GM12878 (cell line): ENCODE data around the gene OR2AG1. TPM values are rescaled to one million over a fixed set of nuclear protein-coding genes. Genes with fewer than 3 reads are reported as not detected.
"Not testable (repeated sequence)": the region's sequence is repeated elsewhere in the genome, so short reads cannot be mapped to it uniquely, and the experiment has no call there.

Experiments
- ATAC-seq: fragments of 200-7000 bp; cut with Tn5 transposase; 3 replicates; pipeline ENCODE4 v1.9.1; 2020; ENCODE audit warnings: mild to moderate bottlenecking, moderate library complexity
- BruUV-seq: library from RNA; stranded (reverse); fragments of 400-500 nt; replicated peaks from 2 replicates; lab custom pipeline; 2021; lab: Mats Ljungman, UMichigan
- CTCF ChIA-PET: fragments of 300-600 bp; sonication (Branson Sonifier 250); formaldehyde crosslinking; extraction: SDS; loops from one replicate; lab custom pipeline; 2021; ENCODE audit warnings: inconsistent platforms; lab: Yijun Ruan, JAX
- POLR2A ChIA-PET: fragments of 350-600 bp; formaldehyde crosslinking; extraction: SDS; loops from one replicate; lab custom pipeline; 2021; ENCODE audit warnings: inconsistent platforms; lab: Charles Lee
- RAD21 ChIA-PET: fragments of 300-600 bp; sonication (Branson Sonifier 250); formaldehyde crosslinking; loops from one replicate; lab custom pipeline; 2023; ENCODE audit warnings: antibody characterized with exemption; ENCODE audit not compliant: unreplicated experiment; lab: Charles Lee
- SMC1A ChIA-PET: fragments of 300-600 bp; sonication (Branson Sonifier 250); formaldehyde crosslinking; loops from one replicate; lab custom pipeline; 2023; ENCODE audit not compliant: unreplicated experiment, uncharacterized antibody; lab: Charles Lee
- DNase-seq: peaks from one replicate; pipeline ENCODE4 v3.0.0-alpha.2; 2011; ENCODE audit warnings: low read depth, low spot score
- FAIRE-seq: peaks from 3 replicates; lab custom pipeline; 2011; peaks lifted over from hg19 to GRCh38; lab: Jason Lieb, UNC
- H2AFZ ChIP-seq: 2 replicates; pipeline ENCODE4 v1.6.0; 2011; ENCODE audit warnings: low read depth, low read length, control low read depth; ENCODE audit not compliant: control insufficient read depth
- H3K27ac ChIP-seq: 2 replicates; pipeline ENCODE4 v1.5.1; 2011; ENCODE audit warnings: control low read depth; ENCODE audit not compliant: control insufficient read depth, insufficient read depth
- H3K27me3 ChIP-seq, 2 experiments: replicated peaks in 1 of 2; 2 replicates each; pipeline versions ENCODE4 v1.6.0 to v1.6.1; 2011; ENCODE audit warnings: low read length in 1 of 2; ENCODE audit not compliant: control insufficient read depth in 2 of 2, insufficient read depth in 2 of 2
- H3K36me3 ChIP-seq, 2 experiments: 2 replicates each; pipeline ENCODE4 v1.5.1; 2011; ENCODE audit warnings: low read length in 1 of 2; ENCODE audit not compliant: control insufficient read depth in 2 of 2, insufficient read depth in 2 of 2
- H3K4me1 ChIP-seq: 2 replicates; pipeline ENCODE4 v1.6.1; 2011; ENCODE audit warnings: mild to moderate bottlenecking, low read length, moderate library complexity, mixed read lengths; ENCODE audit not compliant: control insufficient read depth, insufficient read depth
- H3K4me2 ChIP-seq: 2 replicates; pipeline ENCODE4 v1.6.0; 2011; ENCODE audit warnings: control low read depth; ENCODE audit not compliant: control insufficient read depth, insufficient read depth
- H3K4me3 ChIP-seq: fragments of 200-600 bp; sonication (generic); 2 replicates; pipeline ENCODE4 v1.5.1; 2016
- H3K79me2 ChIP-seq: 2 replicates; pipeline ENCODE4 v1.6.0; 2011; ENCODE audit warnings: low read length; ENCODE audit not compliant: control insufficient read depth, insufficient read depth
- H3K9ac ChIP-seq: 2 replicates; pipeline ENCODE4 v1.8.0; 2011; ENCODE audit warnings: low read length, control low read depth, mixed read lengths; ENCODE audit not compliant: control insufficient read depth, insufficient read depth
- H3K9me3 ChIP-seq: replicated peaks from 3 replicates; pipeline ENCODE4 v1.5.1; 2011; ENCODE audit warnings: mild to moderate bottlenecking, low read length; ENCODE audit not compliant: control insufficient read depth, insufficient read depth
- H4K20me1 ChIP-seq: 2 replicates; pipeline ENCODE4 v1.6.0; 2011; ENCODE audit not compliant: control insufficient read depth, insufficient read depth
- HDGF ChIP-seq: fragments of 450-650 bp; IDR thresholded peaks from 2 replicates; pipeline ENCODE4 v1.6.1; 2016; ENCODE audit warnings: antibody characterized with exemption
- JUNB ChIP-seq: IDR thresholded peaks from 2 replicates; pipeline ENCODE4 v1.6.1; 2016; ENCODE audit warnings: antibody characterized with exemption, mild to moderate bottlenecking
- NBN ChIP-seq: fragments of 450-650 bp; IDR thresholded peaks from 2 replicates; pipeline ENCODE4 v1.6.1; 2016
- NFXL1 ChIP-seq: fragments of 450-650 bp; IDR thresholded peaks from 2 replicates; pipeline ENCODE4 v1.6.1; 2017; ENCODE audit warnings: antibody characterized with exemption, mild to moderate bottlenecking, borderline replicate concordance
- NRF1 ChIP-seq: conservative IDR thresholded peaks from 2 replicates; pipeline ENCODE4 v1.6.1; 2011; ENCODE audit warnings: mild to moderate bottlenecking, low read depth, low read length, improper control_type of control experiment
- POLR2A ChIP-seq: IDR thresholded peaks from 2 replicates; pipeline ENCODE4 v1.6.1; 2011; ENCODE audit warnings: low read depth, mild to moderate bottlenecking, low read length
- POLR2AphosphoS2 ChIP-seq: IDR thresholded peaks from 2 replicates; pipeline ENCODE4 v1.6.1; 2011; ENCODE audit warnings: low read depth, mild to moderate bottlenecking, low read length, improper control_type of control experiment, moderate library complexity
- RFX5 ChIP-seq: IDR thresholded peaks from 2 replicates; pipeline ENCODE4 v1.6.1; 2011; ENCODE audit warnings: low read depth, low read length, improper control_type of control experiment
- RUNX3 ChIP-seq: IDR thresholded peaks from 2 replicates; pipeline ENCODE4 v1.6.1; 2012; ENCODE audit warnings: low read length, inconsistent platforms
- SMAD5 ChIP-seq: IDR thresholded peaks from 2 replicates; pipeline ENCODE4 v1.6.1; 2016; ENCODE audit warnings: antibody characterized with exemption, low read depth
- SRF ChIP-seq, 2 experiments: IDR thresholded peaks; 2 replicates each; pipeline ENCODE4 v1.6.1; 2011; ENCODE audit warnings: low read depth in 2 of 2, low read length in 2 of 2, mild to moderate bottlenecking in 1 of 2, moderate library complexity in 1 of 2
- TCF7 ChIP-seq: IDR thresholded peaks from 2 replicates; pipeline ENCODE4 v1.6.1; 2014; ENCODE audit warnings: antibody characterized with exemption, borderline replicate concordance
- ZNF384 ChIP-seq: IDR thresholded peaks from 2 replicates; pipeline ENCODE4 v1.6.1; 2012; ENCODE audit warnings: low read depth, mild to moderate bottlenecking, low read length, improper control_type of control experiment, borderline replicate concordance
- ZZZ3 ChIP-seq: IDR thresholded peaks from 2 replicates; pipeline ENCODE4 v1.6.1; 2011; ENCODE audit warnings: low read depth; ENCODE audit not compliant: control insufficient read depth, insufficient read length
- WGBS: methylation state at CpG from one replicate; pipeline ENCODE4 v1.1.6; 2016; ENCODE audit warnings: low lambda C conversion rate; ENCODE audit not compliant: insufficient replicate concordance, insufficient coverage; ENCODE audit errors: missing lambda C conversion rate; 5-methylcytosine and 5-hydroxymethylcytosine counted together
- in situ Hi-C: fragments of 300-500 bp; cut with MboI; formaldehyde crosslinking; loops from 9 replicates; pipeline ENCODE4 v1.14.3; 2018; ENCODE audit warnings: mixed read lengths
- intact Hi-C: fragments of 100-400 bp; cut with micrococcal nuclease; formaldehyde crosslinking; loops from one replicate; pipeline ENCODE4 v1.14.2; 2022; ENCODE audit not compliant: unreplicated experiment
- polyA plus RNA-seq, 11 experiments: library from polyadenylated mRNA; depleted of rRNA in 4 of 11; unstranded in 6 of 11; stranded (reverse) in 5 of 11; fragments of >200 nt; fragmentation: Nextera tagmentation in 4 of 11; fragmentation: Illumina TruSeq in 1 of 11; extraction: Ambion mirVana in 4 of 11; extraction: Trizol in 1 of 11; gene quantifications; 1 replicate in 1 of 11; 2 replicates in 10 of 11; pipeline versions ENCODE4 v1.2.1 to v1.2.3, GENCODE V29; 2011 to 2016; ENCODE audit warnings: inconsistent platforms in 2 of 11, missing spikeins in 2 of 11, low read depth in 1 of 11
- total RNA-seq, 4 experiments: library from RNA; depleted of rRNA in 3 of 4; stranded (reverse); fragments of >200 nt in 3 of 4; fragmentation: Illumina TruSeq in 1 of 4; extraction: Trizol in 1 of 4; gene quantifications; 2 replicates each; pipeline versions ENCODE4 v1.2.1 to v1.2.3, GENCODE V29; 2013 to 2021

OR2AG1 gene
- total and polyA plus RNA-seq, 10 of the 15 experiments (the other 5 are each of a cell fraction or from before 2014, with no cell fraction given): not detected

DNA sequence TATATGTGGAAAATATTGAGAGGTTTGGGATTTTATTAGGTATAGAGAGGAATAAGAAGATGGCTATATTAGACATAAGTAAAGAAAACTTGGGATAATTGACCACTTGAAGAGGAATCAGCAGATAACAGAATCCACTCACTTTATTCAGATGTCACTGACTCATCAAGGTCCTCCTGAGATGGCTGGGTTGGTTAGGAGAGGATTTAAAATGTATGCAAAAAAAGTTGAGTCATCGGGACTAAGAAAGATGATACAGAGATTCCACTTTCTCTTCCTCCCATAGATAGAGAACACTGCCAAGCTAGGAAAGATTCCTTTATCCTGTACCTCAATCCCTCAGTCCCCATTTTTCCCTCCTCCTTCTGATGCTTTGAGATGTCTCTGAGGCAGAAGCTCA is 16.6 kb downstream of the OR2AG1 start, which contains the start of gene OR6A2:
OR6A2 (minus strand) TSS at position 288 of the 400 bp plus-strand sequence. CDS start 3,981 bp downstream, outside the sequence.
- no peak for TF ChIP-seq NRF1
- TF ChIP-seq HDGF: no peak
- no peak for TF ChIP-seq ZNF384
- no peak for TF ChIP-seq JUNB
- TF ChIP-seq POLR2A: no peak
- no peak for TF ChIP-seq TCF7
- TF ChIP-seq RUNX3: no peak
- TF ChIP-seq ZZZ3: no peak
- TF ChIP-seq NFXL1: no peak
- TF ChIP-seq RFX5: no peak
- TF ChIP-seq NBN: no peak
- no peak for TF ChIP-seq SRF (IDR thresholded peaks at IDR 0.05; ENCODE audit: low read depth in 2 of 2, low read length in 2 of 2)
- TF ChIP-seq POLR2AphosphoS2: no peak
- TF ChIP-seq SMAD5: no peak
- intact Hi-C loops: no loop called here
- Histone ChIP-seq H3K4me2 (no peak within 1 kb of the TSS), H2AFZ (no peak within 1 kb of the TSS), H3K27ac (no peak within 1 kb of the TSS), H3K9me3 (no peaks in the 10 kb centered on the region; the same call in 2 of the 3 replicates), H3K27me3 (no peaks in the 10 kb centered on the region), H3K4me1 (no peaks in the 10 kb centered on the region), H3K79me2 (no peaks in the 10 kb centered on the region), H3K9ac (no peak within 1 kb of the TSS), H3K4me3 (no peak within 1 kb of the TSS), H3K36me3 (no peaks in the 10 kb centered on the region), H4K20me1 (no peaks in the 10 kb centered on the region)
- BruUV-seq: no TSS peak
- ATAC-seq: no peak
- ChIA-PET POLR2A (no interaction called here), SMC1A (no interaction called here), RAD21 (no interaction called here), CTCF (interaction anchor here (0.7 to 4.5 kb wide), 2 partner anchors 13 to 547 kb away, joined by 3 to 25 read pairs; no protein-coding TSS in a partner anchor)
- in situ Hi-C loops: no loop called here
- DNase-seq: no peak
- WGBS: 0% methylated on average over 1 of the region's 1 CpG
- no peak for FAIRE-seq

DNA sequence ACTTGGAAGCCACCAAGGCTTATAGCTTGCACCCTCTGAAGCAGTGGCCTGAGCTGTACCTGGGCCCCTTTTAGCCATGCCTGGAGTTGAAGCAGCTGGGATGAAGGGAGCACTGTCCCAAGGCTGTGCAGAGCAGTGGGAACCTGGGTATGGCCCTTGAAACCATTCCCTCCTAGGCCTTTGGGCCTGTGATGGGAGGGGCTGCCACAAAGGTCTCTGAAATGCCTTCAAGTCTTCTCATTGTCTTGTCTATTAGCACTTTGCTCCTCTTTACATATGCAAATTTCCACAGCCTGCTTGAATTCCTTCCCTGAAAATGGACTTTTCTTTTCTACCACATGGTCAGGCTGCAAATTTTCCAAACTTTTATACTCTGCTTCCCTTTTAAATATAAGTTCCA is 18.3 kb downstream of the OR2AG1 start:
- intact Hi-C loops, H3K9me3 ChIP-seq, H3K4me3 ChIP-seq, H3K27me3 ChIP-seq, FAIRE-seq, H3K27ac ChIP-seq, DNase-seq, H2AFZ ChIP-seq, H4K20me1 ChIP-seq, in situ Hi-C loops, H3K79me2 ChIP-seq, POLR2A ChIA-PET, H3K4me1 ChIP-seq, H3K4me2 ChIP-seq, ATAC-seq, SMC1A ChIA-PET, BruUV-seq, H3K9ac ChIP-seq, RAD21 ChIA-PET, H3K36me3 ChIP-seq: not testable (repeated sequence)
- CTCF ChIA-PET: interaction anchor here (1.0 to 4.5 kb wide), 2 partner anchors 11 to 47 kb away, joined by 3 to 25 read pairs; no protein-coding TSS in a partner anchor
